ENCODE data around the gene BABAM2. TPM values are rescaled to one million over a fixed set of nuclear protein-coding genes. Genes with fewer than 3 reads are reported as not detected.
"Not testable (repeated sequence)": the region's sequence is repeated elsewhere in the genome, so short reads cannot be mapped to it uniquely, and the experiment has no call there.

BABAM2 gene
- total RNA-seq, 4 donors from 2014 or later: 33.2 to 70.3 (median 38.6) TPM

DNA sequence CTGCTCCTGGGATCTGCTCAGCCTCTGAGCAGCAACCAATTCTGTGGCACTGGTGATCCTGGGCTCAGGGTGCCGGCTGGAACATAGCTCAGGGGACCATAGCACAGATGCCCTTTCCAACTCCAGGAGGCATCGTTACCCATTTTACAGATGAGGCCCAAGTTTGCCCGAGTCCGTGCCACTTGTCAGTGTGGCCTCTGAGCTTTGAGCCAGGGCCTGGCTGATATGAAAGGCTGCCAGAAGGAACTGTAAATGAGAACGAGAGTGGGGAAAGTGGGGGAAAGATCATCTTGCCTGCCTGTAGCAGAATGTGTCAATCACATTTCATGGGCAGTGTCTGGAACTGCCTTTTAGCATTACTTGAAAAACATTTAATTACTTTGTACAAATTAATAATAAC, 478.8 kb downstream of the BABAM2 start:
- H3K27ac ChIP-seq: no peak overlapping the region
- 69 to 76% methylated on average over 5 of the region's 5 CpGs for WGBS, 2 donors
- DNase-seq: no peak
- no peaks in the 10 kb centered on the region for H3K9me3 ChIP-seq
- no peaks in the 10 kb centered on the region for H3K27me3 ChIP-seq
- H3K36me3 ChIP-seq: no peaks in the 10 kb centered on the region
- no peak overlapping the region for H3K4me3 ChIP-seq (replicated peaks in 1 of 3)
- H3K4me1 ChIP-seq: no peaks in the 10 kb centered on the region
- intact Hi-C loops (cut with DNase I): no loop called here
- TF ChIP-seq CTCF (IDR thresholded peaks at IDR 0.05): no peak
- no peak for TF ChIP-seq POLR2A (IDR thresholded peaks at IDR 0.05)

GRCh38 chr2:28370354-28370753, 479.8 kb downstream of the BABAM2 start:
- Histone ChIP-seq H3K4me3 (replicated peaks in 1 of 3) (no peak overlapping the region), H3K36me3 (no peaks in the 10 kb centered on the region), H3K27me3 (no peaks in the 10 kb centered on the region), H3K27ac (no peak overlapping the region), H3K4me1 (no peaks in the 10 kb centered on the region), H3K9me3 (no peaks in the 10 kb centered on the region)
- WGBS, 2 donors: 91 to 92% methylated on average over 3 of the region's 3 CpGs
- intact Hi-C loops (cut with DNase I): no loop called here
- TF ChIP-seq POLR2A (IDR thresholded peaks at IDR 0.05) (no peak), CTCF (IDR thresholded peaks at IDR 0.05) (no peak)
- no peak for DNase-seq

DNA sequence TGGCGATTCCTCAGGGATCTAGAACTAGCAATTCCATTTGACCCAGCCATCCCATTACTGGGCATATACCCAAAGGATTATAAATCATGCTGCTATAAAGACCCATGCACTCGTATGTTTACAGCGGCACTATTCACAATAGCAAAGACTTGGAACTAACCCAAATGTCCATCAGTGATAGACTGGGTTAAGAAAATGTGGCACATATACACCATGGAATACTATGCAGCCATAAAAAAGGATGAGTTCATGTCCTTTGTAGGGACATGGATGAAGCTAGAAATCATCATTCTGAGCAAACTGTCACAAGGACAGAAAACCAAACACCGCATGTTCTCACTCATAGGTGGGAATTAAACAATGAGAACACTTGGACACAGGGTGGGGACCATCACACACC, 481.2 kb downstream of the BABAM2 start:
- H3K9me3 ChIP-seq; H3K27ac ChIP-seq; H3K4me1 ChIP-seq; intact Hi-C loops (cut with DNase I); H3K36me3 ChIP-seq; DNase-seq; H3K4me3 ChIP-seq (replicated peaks in 1 of 3); H3K27me3 ChIP-seq: not testable (repeated sequence)
- WGBS, 2 donors: 91 to 93% methylated on average over 4 of the region's 4 CpGs

DNA sequence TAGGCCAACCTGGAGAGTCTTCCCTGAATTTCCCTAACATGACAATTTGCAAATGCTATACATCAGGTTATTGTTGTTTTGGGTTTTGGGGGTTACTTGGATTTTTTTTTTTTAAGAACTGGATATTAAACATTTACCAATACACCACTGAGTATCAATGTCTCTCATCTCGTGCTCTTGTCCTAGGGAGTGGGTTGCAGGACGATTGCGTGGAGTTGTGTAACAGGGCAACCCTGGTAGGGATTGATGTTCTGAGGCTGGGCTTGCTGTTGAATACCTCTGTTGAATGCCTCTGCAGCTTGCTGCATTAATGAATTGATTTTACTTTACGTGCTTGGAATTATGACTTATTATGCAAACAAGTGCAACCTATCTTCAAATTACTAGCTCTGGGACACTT, 483.3 kb downstream of the BABAM2 start:
- Histone ChIP-seq H3K27me3 (no peaks in the 10 kb centered on the region), H3K27ac (no peak overlapping the region), H3K4me3 (replicated peaks in 1 of 3) (no peak overlapping the region), H3K36me3 (no peaks in the 10 kb centered on the region), H3K4me1 (no peaks in the 10 kb centered on the region), H3K9me3 (no peaks in the 10 kb centered on the region)
- TF ChIP-seq CTCF (IDR thresholded peaks at IDR 0.05): no peak
- TF ChIP-seq POLR2A (IDR thresholded peaks at IDR 0.05): no peak
- 86 to 88% methylated on average over 4 of the region's 4 CpGs for WGBS, 2 donors
- DNase-seq: no peak
- intact Hi-C loops (cut with DNase I): no loop called here

- no peak overlapping the region for H3K4me3 ChIP-seq (replicated peaks in 1 of 3)
- no peaks in the 10 kb centered on the region for H3K4me1 ChIP-seq
- intact Hi-C loops (cut with DNase I): no loop called here
- H3K9me3 ChIP-seq: no peaks in the 10 kb centered on the region
- DNase-seq: no peak
- WGBS, 2 donors: 78 to 92% methylated on average over 5 of the region's 5 CpGs
- no peak for TF ChIP-seq POLR2A (IDR thresholded peaks at IDR 0.05)
- TF ChIP-seq CTCF (IDR thresholded peaks at IDR 0.05): no peak
- no peaks in the 10 kb centered on the region for H3K27me3 ChIP-seq
- H3K27ac ChIP-seq: no peak overlapping the region
- no peaks in the 10 kb centered on the region for H3K36me3 ChIP-seq
These were observed 483.8 kb downstream of the BABAM2 start for GRCh38 chr2:28374331-28374730.

DNA sequence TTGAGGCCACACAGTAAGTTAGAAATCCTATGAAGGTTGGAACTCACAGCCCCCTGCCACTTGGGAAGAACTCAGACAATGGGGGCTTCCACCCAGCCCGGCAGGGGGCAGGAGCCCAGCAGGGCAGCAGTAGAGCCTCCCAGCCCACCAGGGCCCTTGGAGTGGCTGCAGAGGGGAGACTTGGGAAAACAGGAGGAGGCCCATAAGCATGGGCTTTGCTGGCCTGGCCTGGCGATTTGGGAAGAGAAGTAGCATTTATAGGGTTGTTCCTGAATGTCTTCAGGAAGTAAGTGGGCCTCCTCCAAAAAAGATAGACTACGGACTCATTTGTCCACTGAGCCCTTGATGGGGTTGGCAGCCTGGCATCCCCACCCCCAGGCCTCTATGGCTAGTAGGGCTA, 484.7 kb downstream of the BABAM2 start:
- H3K36me3 ChIP-seq: no peaks in the 10 kb centered on the region
- no peaks in the 10 kb centered on the region for H3K27me3 ChIP-seq
- no peaks in the 10 kb centered on the region for H3K4me1 ChIP-seq
- H3K9me3 ChIP-seq: no peaks in the 10 kb centered on the region
- WGBS, 2 donors: 70 to 93% methylated on average over 3 of the region's 3 CpGs
- H3K4me3 ChIP-seq (replicated peaks in 1 of 3): no peak overlapping the region
- no peak for DNase-seq
- no peak overlapping the region for H3K27ac ChIP-seq
- TF ChIP-seq POLR2A (IDR thresholded peaks at IDR 0.05) (no peak), CTCF (IDR thresholded peaks at IDR 0.05) (no peak)
- intact Hi-C loops (cut with DNase I): no loop called here

All from thyroid gland (tissue), 4 donors.